Keratinocyte (primary cell): ENCODE measurements around the gene RIT2. TPM values are rescaled to one million over a fixed set of nuclear protein-coding genes. Genes with fewer than 3 reads are reported as not detected.

Experiments used
- DNase-seq: peaks from one replicate; pipeline ENCODE4 v3.0.0-alpha.2; 2011; ENCODE audit warnings: low read depth, missing footprints, low spot score
- FAIRE-seq: peaks from 2 replicates; lab custom pipeline; 2011; peaks lifted over from hg19 to GRCh38; lab: Jason Lieb, UNC
- H2AFZ ChIP-seq: 2 replicates; pipeline ENCODE4 v1.6.0; 2012; ENCODE audit warnings: low read length, control low read depth, inconsistent platforms; ENCODE audit not compliant: control insufficient read depth
- H3K27ac ChIP-seq: 2 replicates; pipeline ENCODE4 v1.5.1; 2011; ENCODE audit warnings: low read length; ENCODE audit not compliant: control insufficient read depth, insufficient read depth
- H3K27me3 ChIP-seq: 3 replicates; pipeline ENCODE4 v1.6.0; 2011; ENCODE audit warnings: low read length; ENCODE audit not compliant: control insufficient read depth, insufficient read depth; ENCODE audit errors: extremely low read depth
- H3K36me3 ChIP-seq, 2 experiments: 2 replicates in 1 of 2; 3 replicates in 1 of 2; pipeline ENCODE4 v1.5.1; 2011; ENCODE audit warnings: low read length in 2 of 2, mild to moderate bottlenecking in 1 of 2; ENCODE audit not compliant: control insufficient read depth in 2 of 2, insufficient read depth in 2 of 2; ENCODE audit errors: extremely low read depth in 1 of 2
- H3K4me1 ChIP-seq: 3 replicates; pipeline ENCODE4 v1.5.1; 2011; ENCODE audit warnings: low read length; ENCODE audit not compliant: control insufficient read depth, insufficient read depth; ENCODE audit errors: extremely low read depth
- H3K4me2 ChIP-seq: 3 replicates; pipeline ENCODE4 v1.6.0; 2011; ENCODE audit warnings: low read depth, low read length; ENCODE audit not compliant: control insufficient read depth, insufficient read depth; ENCODE audit errors: extremely low read depth
- H3K4me3 ChIP-seq, 3 experiments: fragments of 200-600 bp in 1 of 3; sonication (generic) in 1 of 3; 2 replicates in 2 of 3; 3 replicates in 1 of 3; pipeline ENCODE4 v1.5.1; 2011 to 2016; ENCODE audit warnings: low read length in 3 of 3, mild to moderate bottlenecking in 3 of 3, control low read depth in 2 of 3, inconsistent platforms in 1 of 3, low read depth in 1 of 3, mixed read lengths in 1 of 3, mixed run types in 1 of 3, moderate library complexity in 1 of 3; ENCODE audit not compliant: control insufficient read depth in 2 of 3, insufficient read depth in 2 of 3; ENCODE audit errors: extremely low read depth in 1 of 3
- H3K79me2 ChIP-seq: 2 replicates; pipeline ENCODE4 v1.6.0; 2012; ENCODE audit warnings: low read length; ENCODE audit not compliant: control insufficient read depth, insufficient read depth
- H3K9ac ChIP-seq: 3 replicates; pipeline ENCODE4 v1.6.0; 2011; ENCODE audit warnings: low read length; ENCODE audit not compliant: control insufficient read depth, insufficient read depth; ENCODE audit errors: extremely low read depth
- H3K9me1 ChIP-seq: 3 replicates; pipeline ENCODE4 v1.6.0; 2011; ENCODE audit warnings: low read length; ENCODE audit not compliant: control insufficient read depth, insufficient read depth; ENCODE audit errors: extremely low read depth
- H3K9me3 ChIP-seq: 2 replicates; pipeline ENCODE4 v1.5.1; 2012; ENCODE audit warnings: low read depth, low read length; ENCODE audit not compliant: control insufficient read depth
- H4K20me1 ChIP-seq: 3 replicates; pipeline ENCODE4 v1.6.0; 2011; ENCODE audit warnings: low read length; ENCODE audit not compliant: control insufficient read depth, insufficient read depth; ENCODE audit errors: extremely low read depth
- EZH2 ChIP-seq: IDR thresholded peaks from one replicate; pipeline ENCODE4 v1.6.1; 2012; ENCODE audit warnings: inconsistent platforms, mild to moderate bottlenecking, low read length, moderate library complexity
- dilution Hi-C: fragments of 300-500 bp; cut with MboI; formaldehyde crosslinking; loops from one replicate; pipeline ENCODE4 v1.7.0; 2020; ENCODE audit warnings: low sequenced_read_pairs; ENCODE audit not compliant: extremely low pct_ligation_motif_present
- polyA plus RNA-seq, 5 experiments: library from polyadenylated mRNA; depleted of rRNA in 3 of 5; stranded (reverse) in 3 of 5; stranded (forward) in 1 of 5; unstranded in 1 of 5; fragments of >200 nt; gene quantifications; 1 replicate in 1 of 5; 2 replicates in 3 of 5; 3 replicates in 1 of 5; pipeline versions ENCODE4 v1.2.1 to v1.2.3, GENCODE V29; 2011 to 2012; ENCODE audit warnings: missing spikeins in 2 of 5, low read depth in 1 of 5, low replicate concordance in 1 of 5
- TF ChIP-seq, protein P1 (sequence below), 3 experiments: IDR thresholded peaks in 1 of 3; conservative IDR thresholded peaks in 1 of 3; optimal IDR thresholded peaks in 1 of 3; 2 replicates in 2 of 3; 3 replicates in 1 of 3; pipeline versions ENCODE3 to v1.5.1; 2011; ENCODE audit warnings: low read length in 3 of 3, mild to moderate bottlenecking in 3 of 3, moderate library complexity in 2 of 3, control low read depth in 1 of 3, inconsistent platforms in 1 of 3; ENCODE audit not compliant: insufficient read depth in 2 of 3; ENCODE audit errors: extremely low read depth in 1 of 3

The RIT2 gene
- polyA plus RNA-seq, 1 donor (not counting 4 experiments of a cell fraction or from before 2014, with no cell fraction given) = not detected

DNA sequence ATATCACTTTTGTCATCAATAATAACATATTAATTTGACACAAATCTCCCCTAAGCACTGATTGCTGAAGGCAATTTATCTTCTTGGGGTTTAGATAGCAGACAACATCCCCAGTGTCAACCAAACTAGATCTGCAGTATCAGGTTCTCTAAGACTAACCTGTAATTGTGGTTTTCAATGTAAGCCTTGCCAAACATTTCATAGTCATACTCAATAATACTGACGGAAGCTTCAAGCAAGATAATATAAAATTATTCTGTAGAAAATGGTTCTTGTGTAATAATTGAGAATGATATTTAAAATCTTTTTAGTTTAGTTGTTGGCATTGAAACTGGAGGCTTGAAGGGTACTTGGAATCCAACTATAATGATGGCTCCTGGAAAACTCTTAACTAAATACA lies 186.3 kb downstream of the RIT2 start:
- H3K9me3 ChIP-seq = no peaks in the 10 kb centered on the region

DNA sequence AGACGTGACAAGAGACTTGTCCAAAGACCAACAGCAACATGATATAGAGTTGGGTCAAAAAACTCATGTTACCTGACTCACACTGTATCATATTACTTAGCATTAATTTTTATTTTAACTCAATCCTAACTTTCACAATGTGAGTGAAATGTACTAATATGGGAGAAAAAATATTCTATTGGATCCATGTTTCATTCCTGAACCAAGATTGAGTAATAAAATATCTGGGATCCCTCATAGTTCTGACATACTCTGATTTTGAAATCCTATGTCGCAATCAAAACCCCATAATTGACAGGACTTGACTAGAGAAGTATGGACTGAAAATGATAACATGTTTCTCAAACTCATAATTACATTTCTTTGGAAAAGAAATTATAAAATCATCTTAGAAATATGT lies 190.4 kb downstream of the RIT2 start:
- Histone ChIP-seq H3K9ac (no peak overlapping the region), H3K27me3 (no peaks in the 10 kb centered on the region), H3K79me2 (no peaks in the 10 kb centered on the region), H3K4me1 (no peaks in the 10 kb centered on the region), H3K27ac (no peak overlapping the region), H4K20me1 (no peaks in the 10 kb centered on the region), H3K4me2 (no peak overlapping the region), H3K36me3 (no peaks in the 10 kb centered on the region), H2AFZ (no peak overlapping the region), H3K9me3 (no peaks in the 10 kb centered on the region), H3K9me1 (no peaks in the 10 kb centered on the region), H3K4me3 (no peak overlapping the region)
- no peak for DNase-seq
- no peak for FAIRE-seq
- TF ChIP-seq, protein P1, sequence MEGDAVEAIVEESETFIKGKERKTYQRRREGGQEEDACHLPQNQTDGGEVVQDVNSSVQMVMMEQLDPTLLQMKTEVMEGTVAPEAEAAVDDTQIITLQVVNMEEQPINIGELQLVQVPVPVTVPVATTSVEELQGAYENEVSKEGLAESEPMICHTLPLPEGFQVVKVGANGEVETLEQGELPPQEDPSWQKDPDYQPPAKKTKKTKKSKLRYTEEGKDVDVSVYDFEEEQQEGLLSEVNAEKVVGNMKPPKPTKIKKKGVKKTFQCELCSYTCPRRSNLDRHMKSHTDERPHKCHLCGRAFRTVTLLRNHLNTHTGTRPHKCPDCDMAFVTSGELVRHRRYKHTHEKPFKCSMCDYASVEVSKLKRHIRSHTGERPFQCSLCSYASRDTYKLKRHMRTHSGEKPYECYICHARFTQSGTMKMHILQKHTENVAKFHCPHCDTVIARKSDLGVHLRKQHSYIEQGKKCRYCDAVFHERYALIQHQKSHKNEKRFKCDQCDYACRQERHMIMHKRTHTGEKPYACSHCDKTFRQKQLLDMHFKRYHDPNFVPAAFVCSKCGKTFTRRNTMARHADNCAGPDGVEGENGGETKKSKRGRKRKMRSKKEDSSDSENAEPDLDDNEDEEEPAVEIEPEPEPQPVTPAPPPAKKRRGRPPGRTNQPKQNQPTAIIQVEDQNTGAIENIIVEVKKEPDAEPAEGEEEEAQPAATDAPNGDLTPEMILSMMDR (optimal IDR thresholded peaks at IDR 0.05 in 1 of 3, IDR thresholded peaks at IDR 0.05 in 1 of 3, conservative IDR thresholded peaks at IDR 0.05 in 1 of 3; ENCODE audit: extremely low read depth in 1 of 3, insufficient read depth in 2 of 3, low read length in 3 of 3) = no peak
- no peak for TF ChIP-seq EZH2
- dilution Hi-C loops = no loop called here

More for the DNA sequence above, 186.3 kb downstream of the RIT2 start:
- H3K4me1 ChIP-seq = no peaks in the 10 kb centered on the region
- no peaks in the 10 kb centered on the region for H4K20me1 ChIP-seq
- dilution Hi-C loops = no loop called here
- no peak overlapping the region for H3K27ac ChIP-seq
- TF ChIP-seq, protein P1 (optimal IDR thresholded peaks at IDR 0.05 in 1 of 3, IDR thresholded peaks at IDR 0.05 in 1 of 3, conservative IDR thresholded peaks at IDR 0.05 in 1 of 3; ENCODE audit: extremely low read depth in 1 of 3, insufficient read depth in 2 of 3, low read length in 3 of 3) = no peak
- no peak for TF ChIP-seq EZH2
- H3K9ac ChIP-seq = no peak overlapping the region
- no peaks in the 10 kb centered on the region for H3K36me3 ChIP-seq
- no peak overlapping the region for H2AFZ ChIP-seq
- H3K9me1 ChIP-seq = no peaks in the 10 kb centered on the region
- no peaks in the 10 kb centered on the region for H3K79me2 ChIP-seq
- no peaks in the 10 kb centered on the region for H3K27me3 ChIP-seq
- DNase-seq (no peak), FAIRE-seq (no peak)
- H3K4me3 ChIP-seq = no peak overlapping the region
- H3K4me2 ChIP-seq = no peak overlapping the region
